Raji (cell line): Measurements from ENCODE around the gene ZCCHC12.

ENCODE experiments used
- POLR2A ChIP-seq: IDR thresholded peaks from 2 replicates; pipeline ENCODE4 v1.6.1; 2011; ENCODE audit warnings: low read depth, low read length, control low read depth; ENCODE audit not compliant: insufficient read depth

ZCCHC12 gene

DNA sequence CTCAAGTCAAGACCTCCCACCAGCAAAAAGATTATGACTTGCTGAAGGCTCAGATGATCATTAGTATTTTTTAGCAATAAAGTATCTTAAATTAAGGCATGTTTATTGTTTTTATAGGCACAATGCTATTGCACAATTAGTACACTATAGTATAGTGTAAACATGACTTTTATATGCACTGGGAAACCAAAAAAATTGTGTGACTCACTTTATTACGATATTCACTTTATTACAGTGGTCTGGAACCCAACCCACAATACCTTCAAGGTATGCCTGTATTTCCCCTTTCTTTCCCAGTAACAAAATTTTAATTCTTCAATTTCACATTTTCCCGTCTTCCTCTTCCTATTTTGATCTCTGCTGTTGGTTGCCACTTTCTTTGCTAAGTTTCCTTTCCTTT is 37.7 kb downstream of the ZCCHC12 start:
- TF ChIP-seq POLR2A = no peak

- TF ChIP-seq POLR2A = no peak
These were observed 38.5 kb downstream of the ZCCHC12 start for GRCh38 chrX:118862091-118862490.

DNA sequence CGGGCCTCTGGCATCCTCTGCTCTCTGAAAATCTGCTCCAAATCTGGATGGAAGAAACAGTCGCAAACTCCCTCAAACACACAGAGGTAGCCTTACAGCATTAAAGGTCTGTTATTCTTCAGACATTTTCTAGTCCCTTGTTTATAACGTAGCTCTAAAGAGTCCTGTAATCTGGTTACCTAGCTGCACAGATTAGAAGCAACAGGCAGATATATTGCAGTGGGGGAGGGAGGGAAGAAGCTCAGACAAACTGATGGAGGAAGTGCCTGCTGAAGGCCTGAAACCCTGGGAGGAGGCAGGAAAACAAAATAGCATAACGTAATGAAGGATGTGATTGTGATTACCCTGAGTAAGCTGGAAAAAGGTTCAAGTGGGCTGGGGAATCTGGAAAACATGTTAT is 39.4 kb downstream of the ZCCHC12 start:
- no peak for TF ChIP-seq POLR2A

- no peak for TF ChIP-seq POLR2A
These were observed 40.5 kb downstream of the ZCCHC12 start for GRCh38 chrX:118864063-118864635.

- no peak for TF ChIP-seq POLR2A
These were observed 41.6 kb downstream of the ZCCHC12 start for GRCh38 chrX:118865231-118865630.

GRCh38 chrX:118867251-118867650 is 43.6 kb downstream of the ZCCHC12 start:
- TF ChIP-seq POLR2A = no peak

DNA sequence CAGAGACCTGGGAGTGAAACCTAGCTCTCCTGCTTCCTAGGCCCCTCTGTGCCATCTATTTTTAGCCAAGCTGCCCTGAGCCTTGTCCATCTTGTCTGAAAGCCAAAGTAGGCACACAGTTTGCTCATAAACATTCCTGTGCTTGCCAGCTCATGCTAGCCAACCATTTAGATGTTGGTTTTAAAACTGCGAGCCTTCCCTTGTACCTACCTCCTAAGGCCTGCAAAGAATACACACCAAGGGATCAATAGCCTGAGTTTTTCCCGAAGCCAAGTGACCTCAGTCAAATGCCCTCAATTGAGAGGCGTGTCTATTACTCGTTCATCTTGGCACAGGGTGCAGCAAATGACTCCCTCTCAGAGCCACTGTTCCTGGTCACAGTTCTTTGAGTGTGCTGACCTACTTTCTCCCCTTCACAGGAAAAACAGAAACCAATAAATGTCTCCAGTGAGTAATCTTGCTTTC is 48.5 kb downstream of the ZCCHC12 start:
- no peak for TF ChIP-seq POLR2A
